Liver (tissue), 9 donors: ENCODE results near the gene UBE2R2. TPM values are rescaled to one million over a fixed set of nuclear protein-coding genes. Genes with fewer than 3 reads are reported as not detected.
"Not testable (repeated sequence)": the region's sequence is repeated elsewhere in the genome, so short reads cannot be mapped to it uniquely, and the experiment has no call there.

ENCODE experiments used
- DNase-seq: peaks from one replicate; pipeline ENCODE4 v3.0.0-alpha.2; 2017; ENCODE audit warnings: low spot score
- H3K27ac ChIP-seq, 2 donors: one replicate each; pipeline ENCODE4 v1.7.0; 2013; ENCODE audit warnings: inconsistent platforms in 2 of 2, low read length in 2 of 2, control low read depth in 1 of 2, low read depth in 1 of 2, mild to moderate bottlenecking in 1 of 2
- H3K27me3 ChIP-seq, 4 donors: one replicate each; pipeline versions ENCODE4 v1.6.1 to v1.7.0; 2013; ENCODE audit warnings: low read length in 3 of 4, inconsistent platforms in 1 of 4, mild to moderate bottlenecking in 1 of 4, moderate library complexity in 1 of 4; ENCODE audit not compliant: control insufficient read depth in 4 of 4, insufficient read depth in 4 of 4
- H3K36me3 ChIP-seq, 4 donors: one replicate each; pipeline versions ENCODE4 v1.6.1 to v1.7.0; 2013; ENCODE audit warnings: low read length in 3 of 4, mild to moderate bottlenecking in 3 of 4, low read depth in 1 of 4, moderate library complexity in 1 of 4; ENCODE audit not compliant: control insufficient read depth in 4 of 4, insufficient read depth in 3 of 4
- H3K4me1 ChIP-seq, 4 donors: one replicate each; pipeline versions ENCODE4 v1.6.1 to v1.7.0; 2013; ENCODE audit warnings: low read length in 3 of 4, mild to moderate bottlenecking in 3 of 4, moderate library complexity in 1 of 4; ENCODE audit not compliant: control insufficient read depth in 4 of 4, insufficient read depth in 4 of 4
- H3K4me3 ChIP-seq, 3 donors: one replicate each; pipeline versions ENCODE4 v1.6.1 to v1.7.0; 2013; ENCODE audit warnings: low read length in 3 of 3, control low read depth in 1 of 3, low read depth in 1 of 3, mild to moderate bottlenecking in 1 of 3
- H3K9ac ChIP-seq, 2 donors: one replicate each; pipeline ENCODE4 v1.7.0; 2013; ENCODE audit warnings: low read length in 2 of 2, mild to moderate bottlenecking in 2 of 2, moderate library complexity in 2 of 2, control low read depth in 1 of 2, low read depth in 1 of 2
- H3K9me3 ChIP-seq, 4 donors: one replicate each; pipeline versions ENCODE4 v1.6.1 to v1.7.0; 2013; ENCODE audit warnings: low read length in 3 of 4; ENCODE audit not compliant: control insufficient read depth in 4 of 4
- ATF3 ChIP-seq: IDR thresholded peaks from 2 replicates; pipeline ENCODE4 v1.6.1; 2016; ENCODE audit warnings: antibody characterized with exemption
- CTCF ChIP-seq: fragments of 150-350 bp; IDR thresholded peaks from 2 replicates; pipeline ENCODE4 v1.5.1; 2017; ENCODE audit warnings: improper control_type of control experiment, low read depth, low read length; ENCODE audit not compliant: missing input control
- EGR1 ChIP-seq, 2 donors: IDR thresholded peaks; 2 replicates each; pipeline ENCODE4 v1.6.1; 2016 to 2018; ENCODE audit warnings: antibody characterized with exemption in 2 of 2, low read depth in 2 of 2
- FOXA1 ChIP-seq: IDR thresholded peaks from 2 replicates; pipeline ENCODE4 v1.6.1; 2016; ENCODE audit warnings: antibody characterized with exemption
- FOXA2 ChIP-seq: IDR thresholded peaks from 2 replicates; pipeline ENCODE4 v1.6.1; 2016; ENCODE audit warnings: antibody characterized with exemption
- HNF4G ChIP-seq: IDR thresholded peaks from 2 replicates; pipeline ENCODE4 v1.6.1; 2016; ENCODE audit warnings: antibody characterized with exemption
- JUND ChIP-seq, 2 donors: IDR thresholded peaks; 2 replicates each; pipeline ENCODE4 v1.6.1; 2016; ENCODE audit warnings: antibody characterized with exemption in 2 of 2
- RAD21 ChIP-seq, 2 donors: IDR thresholded peaks; 2 replicates each; pipeline ENCODE4 v1.6.1; 2016; ENCODE audit warnings: antibody characterized with exemption in 2 of 2, mild to moderate bottlenecking in 2 of 2
- YY1 ChIP-seq: IDR thresholded peaks from 2 replicates; pipeline ENCODE4 v1.6.1; 2016; ENCODE audit warnings: antibody characterized with exemption, mild to moderate bottlenecking
- WGBS: extraction: QIAGEN DNeasy Blood & Tissue Kit; methylation state at CpG from one replicate; pipeline ENCODE4 v1.1.7; 2013; 5-methylcytosine and 5-hydroxymethylcytosine counted together
- polyA plus RNA-seq, 2 donors: library from polyadenylated mRNA; stranded (reverse) in 1 of 2; unstranded in 1 of 2; fragments of 200-250 nt in 1 of 2; fragments of >200 nt in 1 of 2; fragmentation: Nextera tagmentation in 1 of 2; extraction: Ambion mirVana in 1 of 2; gene quantifications; one replicate each; pipeline versions ENCODE4 v1.2.1 to v1.2.3, GENCODE V29; 2013 to 2015
- total RNA-seq, 2 donors: library from RNA; depleted of rRNA; stranded (reverse); fragments of >200 nt; gene quantifications; one replicate each; pipeline ENCODE4 v1.2.3, GENCODE V29; 2014
- donor health status: healthy.
- donor health status: healthy.
- donor health status: healthy.
- donor health status: healthy.
- donor health status: healthy.

UBE2R2 gene
- total and polyA plus RNA-seq, 4 donors: 10.8 to 15.0 (median 14.2) TPM

- no peak overlapping the region for H3K4me3 ChIP-seq
- H3K27ac ChIP-seq: no peak overlapping the region
- no peaks in the 10 kb centered on the region for H3K4me1 ChIP-seq
- DNase-seq: no peak
- H3K9me3 ChIP-seq: no peaks in the 10 kb centered on the region
- WGBS: 88% methylated on average over 2 of the region's 2 CpGs
- no peak for TF ChIP-seq ATF3
- no peak for TF ChIP-seq YY1
- TF ChIP-seq RAD21 (IDR thresholded peaks at IDR 0.05): no peak
- TF ChIP-seq HNF4G: no peak
- peaks cover 5 to 18% (median 11%) of the 10 kb centered on the region in 4 donors for H3K36me3 ChIP-seq
- H3K9ac ChIP-seq: no peak overlapping the region
- H3K27me3 ChIP-seq: no peaks in the 10 kb centered on the region
These were observed 135.1 kb downstream of the UBE2R2 start for GRCh38 chr9:33952066-33952465.

GRCh38 chr9:33956544-33956943 lies 139.6 kb downstream of the UBE2R2 start:
- Histone ChIP-seq H3K4me1 (no peaks in the 10 kb centered on the region), H3K4me3 (no peak overlapping the region), H3K27ac (no peak overlapping the region), H3K36me3 (peaks cover 2 to 16% (median 10%) of the 10 kb centered on the region in 4 donors), H3K27me3 (no peaks in the 10 kb centered on the region), H3K9ac (no peak overlapping the region), H3K9me3 (no peaks in the 10 kb centered on the region)
- no peak for TF ChIP-seq FOXA1
- TF ChIP-seq FOXA2: no peak
- TF ChIP-seq EGR1 (IDR thresholded peaks at IDR 0.05; ENCODE audit: low read depth in 2 of 2): no peak
- TF ChIP-seq JUND (IDR thresholded peaks at IDR 0.05): no peak
- TF ChIP-seq CTCF: no peak
- no peak for DNase-seq
- WGBS: 95% methylated on average over 4 of the region's 4 CpGs

- no peak for DNase-seq
- WGBS: 87% methylated on average over 2 of the region's 2 CpGs
- TF ChIP-seq CTCF (no peak), ATF3 (no peak)
These were observed 142.8 kb downstream of the UBE2R2 start for GRCh38 chr9:33959725-33960124.

GRCh38 chr9:33962468-33962867 lies 145.5 kb downstream of the UBE2R2 start:
- H3K27ac ChIP-seq, H3K9ac ChIP-seq, H3K27me3 ChIP-seq, H3K36me3 ChIP-seq, DNase-seq, H3K4me3 ChIP-seq, H3K4me1 ChIP-seq, H3K9me3 ChIP-seq: not testable (repeated sequence)
- 85% methylated on average over 7 of the region's 7 CpGs for WGBS

More at GRCh38 chr9:33959725-33960124, 142.8 kb downstream of the UBE2R2 start:
- peaks cover 0 to 13% (median 6%) of the 10 kb centered on the region in 4 donors for H3K36me3 ChIP-seq
- no peaks in the 10 kb centered on the region for H3K4me1 ChIP-seq
- no peak overlapping the region for H3K27ac ChIP-seq
- H3K4me3 ChIP-seq: no peak overlapping the region
- no peaks in the 10 kb centered on the region for H3K9me3 ChIP-seq
- H3K9ac ChIP-seq: no peak overlapping the region
- no peaks in the 10 kb centered on the region for H3K27me3 ChIP-seq
